SK-N-SH (cell line): ENCODE measurements around the gene TRAFD1. TPM values are rescaled to one million over a fixed set of nuclear protein-coding genes. Genes with fewer than 3 reads are reported as not detected.

Source experiments
- CTCF ChIA-PET: fragments of 300-600, 350-600 bp; formaldehyde crosslinking; extraction: SDS; loops from one replicate; lab custom pipeline; 2021; lab: Yijun Ruan, JAX
- POLR2A ChIA-PET: fragments of 350-600 bp; sonication (Branson Sonifier 250); formaldehyde crosslinking; extraction: SDS; loops from one replicate; lab custom pipeline; 2020; ENCODE audit warnings: antibody characterized with exemption, inconsistent platforms; lab: Yijun Ruan, JAX
- DNase-seq: peaks from one replicate; pipeline ENCODE4 v3.0.0; 2012
- H2AFZ ChIP-seq: fragments of 200-600 bp; sonication (generic); 2 replicates; pipeline ENCODE4 v1.8.1; 2016; ENCODE audit warnings: antibody characterized with exemption, mild to moderate bottlenecking, low read depth
- H3F3A ChIP-seq: fragments of 200-600 bp; sonication (generic); replicated peaks from 2 replicates; pipeline ENCODE3; 2016; ENCODE audit warnings: antibody characterized with exemption, mild to moderate bottlenecking; ENCODE audit not compliant: insufficient read depth
- H3K27ac ChIP-seq, 2 experiments: fragments of 200-500 bp in 1 of 2; fragments of 200-600 bp in 1 of 2; sonication (Bioruptor generic) in 1 of 2; sonication (generic), shearing (Covaris generic) in 1 of 2; 2 replicates each; pipeline versions ENCODE4 v1.5.1 to v1.6.1; 2014 to 2016; ENCODE audit warnings: low read depth in 2 of 2, inconsistent platforms in 1 of 2, low read length in 1 of 2, mild to moderate bottlenecking in 1 of 2, mixed read lengths in 1 of 2
- H3K27me3 ChIP-seq: fragments of 200-600 bp; sonication (generic), shearing (Covaris generic); 2 replicates; pipeline ENCODE4 v1.6.1; 2016; ENCODE audit warnings: mixed run types; ENCODE audit not compliant: insufficient read depth
- H3K36me3 ChIP-seq, 2 experiments: fragments of 200-500 bp in 1 of 2; fragments of 200-600 bp in 1 of 2; sonication (Bioruptor generic) in 1 of 2; sonication (generic) in 1 of 2; replicated peaks in 1 of 2; 2 replicates each; pipeline versions ENCODE3 to v1.5.1; 2014 to 2016; ENCODE audit warnings: low read length in 1 of 2, mild to moderate bottlenecking in 1 of 2; ENCODE audit not compliant: insufficient read depth in 2 of 2, control insufficient read depth in 1 of 2
- H3K4me1 ChIP-seq, 2 experiments: fragments of 200-500 bp in 1 of 2; fragments of 200-600 bp in 1 of 2; sonication (Bioruptor generic) in 1 of 2; sonication (generic), shearing (Covaris generic) in 1 of 2; 2 replicates each; pipeline versions ENCODE4 v1.5.1 to v1.6.1; 2014 to 2016; ENCODE audit warnings: low read depth in 1 of 2, low read length in 1 of 2, mixed run types in 1 of 2; ENCODE audit not compliant: insufficient read depth in 2 of 2, control insufficient read depth in 1 of 2
- H3K4me2 ChIP-seq: fragments of 200-600 bp; sonication (generic), shearing (Covaris generic); 2 replicates; pipeline ENCODE4 v1.6.1; 2017; ENCODE audit warnings: mixed run types
- H3K4me3 ChIP-seq, 2 experiments: fragments of 200-500 bp in 1 of 2; fragments of 200-600 bp in 1 of 2; sonication (Bioruptor generic) in 1 of 2; sonication (generic), shearing (Covaris generic) in 1 of 2; 2 replicates each; pipeline versions ENCODE4 v1.5.1 to v1.8.1; 2014 to 2016; ENCODE audit warnings: low read depth in 2 of 2, inconsistent platforms in 1 of 2, low read length in 1 of 2, mild to moderate bottlenecking in 1 of 2, mixed read lengths in 1 of 2, moderate library complexity in 1 of 2
- H3K79me2 ChIP-seq: fragments of 200-600 bp; sonication (generic); 2 replicates; pipeline ENCODE4 v1.8.1; 2017; ENCODE audit warnings: mild to moderate bottlenecking; ENCODE audit not compliant: insufficient read depth
- H3K9ac ChIP-seq: fragments of 200-600 bp; sonication (generic); 2 replicates; pipeline ENCODE4 v1.6.1; 2017; ENCODE audit warnings: mixed run types
- H3K9me2 ChIP-seq: fragments of 200-600 bp; sonication (generic); 2 replicates; pipeline ENCODE4 v1.6.1; 2017; ENCODE audit warnings: mixed run types
- H3K9me3 ChIP-seq: fragments of 200-600 bp; sonication (generic); 2 replicates; pipeline ENCODE4 v1.6.1; 2017; ENCODE audit warnings: mixed run types, mild to moderate bottlenecking, moderate library complexity
- H4K20me1 ChIP-seq: fragments of 200-600 bp; sonication (generic); 2 replicates; pipeline ENCODE4 v1.6.1; 2017; ENCODE audit warnings: mild to moderate bottlenecking, mixed run types; ENCODE audit not compliant: insufficient read depth
- CHD2 ChIP-seq: fragments of 150-350 bp; IDR thresholded peaks from 2 replicates; pipeline ENCODE4 v1.6.1; 2018; ENCODE audit warnings: low read length; ENCODE audit not compliant: partially characterized antibody
- ELF1 ChIP-seq: IDR thresholded peaks from 2 replicates; pipeline ENCODE4 v1.4.0; 2012
- EP300 ChIP-seq, 2 experiments: IDR thresholded peaks; 2 replicates each; pipeline versions ENCODE4 v1.4.0 to v1.6.1; 2012; ENCODE audit warnings: borderline replicate concordance in 1 of 2, low read depth in 1 of 2, low read length in 1 of 2
- FOXJ3 ChIP-seq: sonication (generic); formaldehyde crosslinking; IDR thresholded peaks from 2 replicates; pipeline ENCODE4 v1.5.1; 2020; ENCODE audit warnings: mild to moderate bottlenecking, missing genetic modification reagents
- GABPA ChIP-seq: IDR thresholded peaks from 2 replicates; pipeline ENCODE4 v1.4.0; 2012; ENCODE audit warnings: low read depth, mild to moderate bottlenecking
- JUND ChIP-seq: IDR thresholded peaks from 2 replicates; pipeline ENCODE4 v1.4.0; 2012
- MXI1 ChIP-seq: IDR thresholded peaks from 2 replicates; pipeline ENCODE4 v1.6.1; 2012; ENCODE audit warnings: mild to moderate bottlenecking, low read depth, low read length, improper control_type of control experiment
- NRF1 ChIP-seq: IDR thresholded peaks from 2 replicates; pipeline ENCODE4 v1.6.1; 2012; ENCODE audit warnings: low read depth, mild to moderate bottlenecking, low read length
- RCOR1 ChIP-seq: fragments of 150-350 bp; IDR thresholded peaks from 2 replicates; pipeline ENCODE4 v1.6.1; 2017; ENCODE audit warnings: antibody characterized with exemption, low read length
- RFX5 ChIP-seq: IDR thresholded peaks from 2 replicates; pipeline ENCODE4 v1.6.1; 2012; ENCODE audit warnings: mild to moderate bottlenecking, improper control_type of control experiment, low read length
- SMC3 ChIP-seq: IDR thresholded peaks from 2 replicates; pipeline ENCODE4 v1.6.1; 2012; ENCODE audit warnings: low read depth, low read length, improper control_type of control experiment
- TCF12 ChIP-seq: IDR thresholded peaks from 2 replicates; pipeline ENCODE4 v1.4.0; 2012
- TEAD4 ChIP-seq: IDR thresholded peaks from 2 replicates; pipeline ENCODE4 v1.4.0; 2012; ENCODE audit warnings: mild to moderate bottlenecking, borderline replicate concordance; ENCODE audit not compliant: insufficient read depth
- YY1 ChIP-seq: IDR thresholded peaks from 2 replicates; pipeline ENCODE4 v1.4.0; 2012; ENCODE audit warnings: low read depth, mild to moderate bottlenecking
- WGBS: methylation state at CpG from one replicate; pipeline ENCODE4 v1.1.6; 2017; ENCODE audit warnings: low lambda C conversion rate; 5-methylcytosine and 5-hydroxymethylcytosine counted together
- polyA plus RNA-seq, 3 experiments: library from polyadenylated mRNA; depleted of rRNA; stranded (reverse); fragments of >200 nt; gene quantifications; 2 replicates each; pipeline ENCODE4 v1.2.3, GENCODE V29; 2012
- TF ChIP-seq, protein P1 (sequence below): fragments of 150-350 bp; IDR thresholded peaks from 2 replicates; pipeline ENCODE4 v1.6.1; 2016; ENCODE audit warnings: mild to moderate bottlenecking, low read depth, low read length
- TF ChIP-seq, protein P2 (sequence below): fragments of 150-350 bp; IDR thresholded peaks from 2 replicates; pipeline ENCODE4 v1.6.1; 2017; ENCODE audit warnings: antibody characterized with exemption, low read length, low read depth, borderline replicate concordance
- TF ChIP-seq, protein P3 (sequence below): IDR thresholded peaks from 2 replicates; pipeline ENCODE4 v1.4.0; 2012; ENCODE audit warnings: low read depth
- TF ChIP-seq, protein P4 (sequence below): IDR thresholded peaks from 2 replicates; pipeline ENCODE4; 2012
- TF ChIP-seq, protein P5 (sequence below): IDR thresholded peaks from 2 replicates; pipeline ENCODE4 v1.4.0; 2012; ENCODE audit warnings: low read depth, borderline replicate concordance

Gene TRAFD1
- polyA plus RNA-seq, 1 of the 3 experiments (the other 2 are of a cell fraction) = 12.4 TPM

DNA sequence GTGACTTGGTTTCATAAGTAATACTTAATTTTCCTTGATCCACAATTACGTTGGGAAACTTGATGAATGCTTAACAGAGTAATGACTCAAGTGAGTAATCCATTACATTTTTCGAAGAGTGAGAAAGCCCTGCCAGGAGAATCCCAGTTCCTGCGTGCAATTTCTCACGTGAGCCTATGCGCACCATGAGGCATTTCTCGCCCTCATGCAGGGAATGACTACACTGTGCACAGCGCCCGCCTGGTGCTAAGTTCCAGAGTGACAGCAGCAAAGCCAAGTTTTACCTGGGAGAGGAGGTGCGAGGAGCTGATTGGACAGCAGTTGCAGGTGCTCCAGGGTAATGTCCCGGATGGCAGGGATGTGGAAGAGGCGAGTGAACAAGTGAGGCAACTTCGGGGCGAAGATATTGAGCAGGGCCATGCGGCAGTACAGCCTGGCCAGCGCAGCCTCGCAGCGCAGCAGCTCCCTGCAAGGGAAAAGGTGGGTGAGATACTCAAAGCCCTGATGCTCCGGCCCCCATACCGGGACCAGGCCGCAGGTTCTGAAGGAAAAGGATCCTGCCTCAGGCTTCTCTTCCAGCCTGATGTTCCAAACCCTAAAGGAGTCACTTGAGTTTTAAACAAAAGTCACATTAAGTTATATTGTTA, 69.4 kb downstream of the TRAFD1 start:
- H3K36me3 ChIP-seq = peaks cover 30 to 58% of the 10 kb centered on the region in 2 experiments
- POLR2A ChIA-PET = no interaction called here
- H4K20me1 ChIP-seq = no peaks in the 10 kb centered on the region

DNA sequence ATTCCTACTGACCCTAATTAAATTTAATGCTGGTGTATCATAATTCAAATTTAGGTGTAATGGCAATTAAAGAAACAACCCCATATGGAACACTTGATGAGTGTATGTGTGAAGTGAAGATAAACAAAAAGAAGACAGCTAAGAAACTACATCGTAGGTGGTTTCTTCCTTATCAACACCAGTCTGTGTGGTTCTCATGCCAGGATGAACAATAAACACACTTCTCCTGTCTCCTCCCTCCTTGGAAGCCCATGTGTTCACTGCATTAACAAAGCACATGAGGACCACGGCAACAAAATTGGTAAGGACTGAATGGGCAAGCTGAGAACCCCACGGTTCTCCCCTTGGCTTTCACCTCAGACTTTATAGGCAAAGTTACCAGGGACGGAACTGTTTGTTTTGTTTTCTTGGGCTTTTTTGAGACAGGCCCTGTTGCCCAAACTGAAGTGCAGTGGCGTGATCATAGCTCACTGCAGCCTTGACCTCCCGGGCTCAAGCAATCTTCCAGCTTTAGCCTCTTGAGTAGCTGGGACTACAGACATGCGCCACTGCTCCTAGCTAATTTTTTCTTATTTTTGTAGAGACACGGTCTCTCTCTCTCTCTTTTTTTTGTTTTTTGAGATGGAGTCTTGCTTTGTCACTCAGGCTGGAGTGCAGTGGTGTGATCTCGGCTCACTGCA, 71.0 kb downstream of the TRAFD1 start:
- POLR2A ChIA-PET = no interaction called here
- TF ChIP-seq NRF1 (no peak), EP300 (IDR thresholded peaks at IDR 0.05; ENCODE audit: borderline replicate concordance in 1 of 2, low read depth in 1 of 2, low read length in 1 of 2) (no peak), YY1 (no peak), GABPA (no peak)
- TF ChIP-seq, protein P1, sequence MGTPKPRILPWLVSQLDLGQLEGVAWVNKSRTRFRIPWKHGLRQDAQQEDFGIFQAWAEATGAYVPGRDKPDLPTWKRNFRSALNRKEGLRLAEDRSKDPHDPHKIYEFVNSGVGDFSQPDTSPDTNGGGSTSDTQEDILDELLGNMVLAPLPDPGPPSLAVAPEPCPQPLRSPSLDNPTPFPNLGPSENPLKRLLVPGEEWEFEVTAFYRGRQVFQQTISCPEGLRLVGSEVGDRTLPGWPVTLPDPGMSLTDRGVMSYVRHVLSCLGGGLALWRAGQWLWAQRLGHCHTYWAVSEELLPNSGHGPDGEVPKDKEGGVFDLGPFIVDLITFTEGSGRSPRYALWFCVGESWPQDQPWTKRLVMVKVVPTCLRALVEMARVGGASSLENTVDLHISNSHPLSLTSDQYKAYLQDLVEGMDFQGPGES = no peak
- TF ChIP-seq, protein P2, sequence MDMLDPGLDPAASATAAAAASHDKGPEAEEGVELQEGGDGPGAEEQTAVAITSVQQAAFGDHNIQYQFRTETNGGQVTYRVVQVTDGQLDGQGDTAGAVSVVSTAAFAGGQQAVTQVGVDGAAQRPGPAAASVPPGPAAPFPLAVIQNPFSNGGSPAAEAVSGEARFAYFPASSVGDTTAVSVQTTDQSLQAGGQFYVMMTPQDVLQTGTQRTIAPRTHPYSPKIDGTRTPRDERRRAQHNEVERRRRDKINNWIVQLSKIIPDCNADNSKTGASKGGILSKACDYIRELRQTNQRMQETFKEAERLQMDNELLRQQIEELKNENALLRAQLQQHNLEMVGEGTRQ = no peak
- TF ChIP-seq, protein P3, sequence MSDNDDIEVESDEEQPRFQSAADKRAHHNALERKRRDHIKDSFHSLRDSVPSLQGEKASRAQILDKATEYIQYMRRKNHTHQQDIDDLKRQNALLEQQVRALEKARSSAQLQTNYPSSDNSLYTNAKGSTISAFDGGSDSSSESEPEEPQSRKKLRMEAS = no peak
- TF ChIP-seq, protein P4, sequence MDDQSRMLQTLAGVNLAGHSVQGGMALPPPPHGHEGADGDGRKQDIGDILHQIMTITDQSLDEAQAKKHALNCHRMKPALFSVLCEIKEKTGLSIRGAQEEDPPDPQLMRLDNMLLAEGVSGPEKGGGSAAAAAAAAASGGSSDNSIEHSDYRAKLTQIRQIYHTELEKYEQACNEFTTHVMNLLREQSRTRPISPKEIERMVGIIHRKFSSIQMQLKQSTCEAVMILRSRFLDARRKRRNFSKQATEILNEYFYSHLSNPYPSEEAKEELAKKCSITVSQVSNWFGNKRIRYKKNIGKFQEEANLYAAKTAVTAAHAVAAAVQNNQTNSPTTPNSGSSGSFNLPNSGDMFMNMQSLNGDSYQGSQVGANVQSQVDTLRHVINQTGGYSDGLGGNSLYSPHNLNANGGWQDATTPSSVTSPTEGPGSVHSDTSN = no peak

More for the DNA sequence above, 69.4 kb downstream of the TRAFD1 start:
- TF ChIP-seq, protein P4 = no peak
- TF ChIP-seq TEAD4 (no peak), RFX5 (no peak), MXI1 (no peak), EP300 (IDR thresholded peaks at IDR 0.05; ENCODE audit: borderline replicate concordance in 1 of 2, low read depth in 1 of 2, low read length in 1 of 2) (no peak), CHD2 (no peak), RCOR1 (no peak), ELF1 (no peak), JUND (no peak), FOXJ3 (no peak), SMC3 (no peak), TCF12 (no peak)
- TF ChIP-seq, protein P5, sequence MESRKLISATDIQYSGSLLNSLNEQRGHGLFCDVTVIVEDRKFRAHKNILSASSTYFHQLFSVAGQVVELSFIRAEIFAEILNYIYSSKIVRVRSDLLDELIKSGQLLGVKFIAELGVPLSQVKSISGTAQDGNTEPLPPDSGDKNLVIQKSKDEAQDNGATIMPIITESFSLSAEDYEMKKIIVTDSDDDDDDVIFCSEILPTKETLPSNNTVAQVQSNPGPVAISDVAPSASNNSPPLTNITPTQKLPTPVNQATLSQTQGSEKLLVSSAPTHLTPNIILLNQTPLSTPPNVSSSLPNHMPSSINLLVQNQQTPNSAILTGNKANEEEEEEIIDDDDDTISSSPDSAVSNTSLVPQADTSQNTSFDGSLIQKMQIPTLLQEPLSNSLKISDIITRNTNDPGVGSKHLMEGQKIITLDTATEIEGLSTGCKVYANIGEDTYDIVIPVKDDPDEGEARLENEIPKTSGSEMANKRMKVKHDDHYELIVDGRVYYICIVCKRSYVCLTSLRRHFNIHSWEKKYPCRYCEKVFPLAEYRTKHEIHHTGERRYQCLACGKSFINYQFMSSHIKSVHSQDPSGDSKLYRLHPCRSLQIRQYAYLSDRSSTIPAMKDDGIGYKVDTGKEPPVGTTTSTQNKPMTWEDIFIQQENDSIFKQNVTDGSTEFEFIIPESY = no peak
- TF ChIP-seq, protein P2 = no peak
- TF ChIP-seq, all 33 proteins: peak for 0
- no peak overlapping the region for H3K9ac ChIP-seq
- H2AFZ ChIP-seq = no peak overlapping the region
- CTCF ChIA-PET = no interaction called here
- 96% methylated on average over 20 of the region's 20 CpGs for WGBS
- H3K4me1 ChIP-seq = no peaks in the 10 kb centered on the region
- no peak for DNase-seq
- H3K4me3 ChIP-seq = no peak overlapping the region
- no peaks in the 10 kb centered on the region for H3K9me2 ChIP-seq
- no peaks in the 10 kb centered on the region for H3K79me2 ChIP-seq
- H3F3A ChIP-seq = no peaks in the 10 kb centered on the region
- H3K27ac ChIP-seq = no peak overlapping the region
- no peak overlapping the region for H3K4me2 ChIP-seq
- H3K27me3 ChIP-seq = no peaks in the 10 kb centered on the region
- no peaks in the 10 kb centered on the region for H3K9me3 ChIP-seq

More for the DNA sequence above, 71.0 kb downstream of the TRAFD1 start:
- Histone ChIP-seq H3K27ac (no peak overlapping the region), H3K9ac (no peak overlapping the region), H3K36me3 (peaks cover 39 to 48% of the 10 kb centered on the region in 2 experiments), H3K9me3 (no peaks in the 10 kb centered on the region), H3F3A (no peaks in the 10 kb centered on the region), H3K4me2 (no peak overlapping the region), H4K20me1 (no peaks in the 10 kb centered on the region), H3K4me3 (no peak overlapping the region), H3K9me2 (no peaks in the 10 kb centered on the region), H2AFZ (no peak overlapping the region), H3K4me1 (no peaks in the 10 kb centered on the region), H3K79me2 (no peaks in the 10 kb centered on the region), H3K27me3 (no peaks in the 10 kb centered on the region)
- 93% methylated on average over 9 of the region's 9 CpGs for WGBS
- DNase-seq = no peak
- CTCF ChIA-PET = interaction anchor here (5.1 kb wide), 1 partner anchor 191 kb away, joined by 82 read pairs; no protein-coding TSS in a partner anchor
